Left hindlimb (tissue), 1 donor: ENCODE measurements around the gene MUCL3.
"Not testable (repeated sequence)": the region's sequence is repeated elsewhere in the genome, so short reads cannot be mapped to it uniquely, and the experiment has no call there.

Experiments used
- DNase-seq: peaks from one replicate; pipeline ENCODE4 v3.0.0-alpha.2; 2018

The MUCL3 gene

GRCh38 chr6:30981942-30982772 is 41.4 kb downstream of the MUCL3 start:
- DNase-seq = peak; percentile 53

GRCh38 chr6:30983439-30983838 is 42.7 kb downstream of the MUCL3 start, which contains the start of gene MUC21:
Gene MUC21 (plus strand): TSS chr6:30983718. CDS start chr6:30983959, 241 bp downstream.
- no peak for DNase-seq

GRCh38 chr6:30985490-30985889 is 44.7 kb downstream of the MUCL3 start:
- DNase-seq = no peak

GRCh38 chr6:30987304-30987703 is 46.5 kb downstream of the MUCL3 start:
- no peak for DNase-seq

GRCh38 chr6:30988209-30988825 is 47.5 kb downstream of the MUCL3 start:
- DNase-seq = no peak

GRCh38 chr6:30990422-30991086 is 49.8 kb downstream of the MUCL3 start:
- DNase-seq = no peak

- no peak for DNase-seq
These were observed 51.1 kb downstream of the MUCL3 start for GRCh38 chr6:30991891-30992290.

GRCh38 chr6:30997301-30997700 is 56.5 kb downstream of the MUCL3 start:
- no peak for DNase-seq

- DNase-seq = no peak
These were observed 58.0 kb downstream of the MUCL3 start for GRCh38 chr6:30998785-30999184.

- DNase-seq = not testable (repeated sequence)
These were observed 59.5 kb downstream of the MUCL3 start for GRCh38 chr6:31000067-31000860.

- DNase-seq = no peak
These were observed 60.6 kb downstream of the MUCL3 start for GRCh38 chr6:31001281-31001888.

GRCh38 chr6:31002471-31002870 is 61.7 kb downstream of the MUCL3 start:
- no peak for DNase-seq
